Measurements from ENCODE around the gene SF3B6.

SF3B6 gene

DNA sequence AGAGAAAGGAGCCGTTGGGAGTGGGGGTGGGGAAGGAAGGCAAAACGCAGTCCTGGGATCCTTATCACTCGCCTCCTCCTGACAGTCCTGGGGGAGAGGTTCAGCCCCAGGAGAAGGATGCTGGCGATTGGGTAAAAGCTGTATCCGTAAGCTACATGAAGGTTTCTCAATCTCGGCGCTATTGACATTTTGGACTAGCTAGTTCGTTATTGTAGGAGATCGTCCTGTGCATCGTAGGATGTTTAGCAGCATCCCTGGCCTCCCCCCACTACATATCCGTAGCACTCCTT, 9.0 kb upstream of the SF3B6 start:
- peaks cover 35% of the 10 kb centered on the region for H3K4me1 Mint-ChIP-seq
- peak overlapping the region; percentile 98 to 99 (median 99) for H3K27ac Mint-ChIP-seq
- H3K36me3 Mint-ChIP-seq (ENCODE audit: low read depth): peaks cover 37% of the 10 kb centered on the region
- peak overlapping the region; percentile 90 to 96 (median 93) for H3K4me3 Mint-ChIP-seq
- H3K9me3 Mint-ChIP-seq: no peaks in the 10 kb centered on the region
- TF ChIP-seq, protein P1, sequence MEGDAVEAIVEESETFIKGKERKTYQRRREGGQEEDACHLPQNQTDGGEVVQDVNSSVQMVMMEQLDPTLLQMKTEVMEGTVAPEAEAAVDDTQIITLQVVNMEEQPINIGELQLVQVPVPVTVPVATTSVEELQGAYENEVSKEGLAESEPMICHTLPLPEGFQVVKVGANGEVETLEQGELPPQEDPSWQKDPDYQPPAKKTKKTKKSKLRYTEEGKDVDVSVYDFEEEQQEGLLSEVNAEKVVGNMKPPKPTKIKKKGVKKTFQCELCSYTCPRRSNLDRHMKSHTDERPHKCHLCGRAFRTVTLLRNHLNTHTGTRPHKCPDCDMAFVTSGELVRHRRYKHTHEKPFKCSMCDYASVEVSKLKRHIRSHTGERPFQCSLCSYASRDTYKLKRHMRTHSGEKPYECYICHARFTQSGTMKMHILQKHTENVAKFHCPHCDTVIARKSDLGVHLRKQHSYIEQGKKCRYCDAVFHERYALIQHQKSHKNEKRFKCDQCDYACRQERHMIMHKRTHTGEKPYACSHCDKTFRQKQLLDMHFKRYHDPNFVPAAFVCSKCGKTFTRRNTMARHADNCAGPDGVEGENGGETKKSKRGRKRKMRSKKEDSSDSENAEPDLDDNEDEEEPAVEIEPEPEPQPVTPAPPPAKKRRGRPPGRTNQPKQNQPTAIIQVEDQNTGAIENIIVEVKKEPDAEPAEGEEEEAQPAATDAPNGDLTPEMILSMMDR (IDR thresholded peaks at IDR 0.05; ENCODE audit: unreplicated experiment in 3 of 3): no peak
- H3K27me3 Mint-ChIP-seq (ENCODE audit: low read depth): no peaks in the 10 kb centered on the region

DNA sequence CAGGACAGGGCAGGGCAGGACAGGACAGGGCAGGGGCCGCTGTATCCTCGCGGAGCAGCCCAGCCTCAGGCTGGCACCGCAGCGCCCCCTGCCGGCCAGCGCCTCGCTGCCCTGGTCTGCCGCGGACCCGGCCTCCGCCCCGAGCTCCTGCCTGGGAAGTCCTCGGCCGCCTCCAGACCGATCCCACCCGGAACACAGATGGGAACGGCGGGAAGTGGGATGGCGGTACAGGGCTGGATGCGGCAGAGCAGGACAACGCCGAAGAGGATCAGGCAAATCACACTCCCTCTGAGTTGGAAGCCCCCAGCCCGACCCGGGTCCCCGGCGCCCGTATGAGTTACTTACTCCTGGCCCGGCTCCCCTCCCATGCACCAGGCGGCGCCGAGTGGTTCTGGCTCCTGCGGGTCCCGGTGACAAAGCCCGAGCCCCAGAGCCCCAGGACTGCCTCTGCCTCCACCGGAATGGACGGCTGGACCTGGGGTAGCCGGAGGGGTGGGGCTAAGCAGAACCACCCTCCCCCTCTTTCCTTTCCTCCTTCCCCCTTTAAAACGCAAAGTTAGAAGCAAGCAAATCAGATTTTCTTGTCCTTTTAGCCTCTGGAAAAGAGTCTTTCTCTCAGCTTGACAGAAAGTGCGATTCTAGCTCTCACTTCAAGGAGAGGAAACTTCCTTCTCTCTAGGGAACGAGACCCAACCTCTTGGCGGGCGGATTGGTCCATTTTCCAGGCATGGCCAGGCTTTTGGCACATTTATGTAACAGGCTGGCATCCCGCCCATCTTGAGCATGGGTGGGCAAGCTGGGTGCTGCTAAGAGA, 8.5 kb upstream of the SF3B6 start, which contains the start of gene TP53I3:
TP53I3 (minus strand) TSS at position 449 of the 814 bp plus-strand sequence. CDS start 508 bp downstream, outside the sequence.
- Mint-ChIP-seq H3K4me3 (peak within 1 kb of the TSS; percentile 90 to 96 (median 93)), H3K36me3 (ENCODE audit: low read depth) (peaks cover 42% of the 10 kb centered on the region), H3K27ac (peak within 1 kb of the TSS; percentile 98 to 99 (median 99)), H3K4me1 (peaks cover 35% of the 10 kb centered on the region), H3K27me3 (ENCODE audit: low read depth) (no peaks in the 10 kb centered on the region), H3K9me3 (no peaks in the 10 kb centered on the region)
- TF ChIP-seq, protein P1 (IDR thresholded peaks at IDR 0.05; ENCODE audit: unreplicated experiment in 3 of 3): peak; percentile 99

DNA sequence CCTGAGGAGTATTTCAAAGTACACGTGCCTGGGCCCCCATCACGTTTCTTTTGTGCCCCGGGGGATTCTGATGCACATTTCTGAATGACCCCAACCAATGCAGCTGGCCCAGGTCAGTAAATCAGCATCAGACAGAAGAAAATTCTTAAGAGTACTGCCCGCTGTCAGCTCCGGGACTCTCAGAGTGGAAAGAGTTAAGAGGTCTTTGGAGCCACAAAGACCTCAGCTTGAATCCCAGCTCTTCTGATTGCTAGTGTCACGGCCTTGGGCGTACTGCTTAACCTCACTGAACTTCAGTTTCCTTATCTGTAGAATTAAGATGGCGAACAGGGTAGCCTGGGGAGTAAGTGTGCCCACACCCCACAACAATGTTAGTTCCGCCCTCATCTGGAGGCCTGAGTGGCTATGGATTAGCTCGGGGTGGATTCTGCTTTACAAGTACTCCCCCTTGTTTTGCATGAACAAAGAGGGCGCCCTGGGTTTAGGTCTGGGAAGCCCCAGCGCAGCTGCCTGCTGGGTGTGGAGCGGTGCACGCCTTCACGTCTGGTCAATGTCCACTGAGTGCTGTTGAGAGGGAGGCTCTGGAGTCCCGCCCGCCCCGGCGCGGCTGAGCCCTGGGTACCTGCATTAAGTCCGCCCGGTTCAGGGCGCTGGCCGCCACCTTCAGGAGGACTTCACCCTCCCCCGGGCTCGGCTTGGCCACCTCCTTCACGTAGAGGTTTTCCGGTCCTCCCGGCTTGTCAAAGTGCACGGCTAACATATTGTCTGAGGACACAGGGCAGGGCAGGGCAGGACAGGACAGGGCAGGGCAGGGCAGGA, 7.7 kb upstream of the SF3B6 start:
- H3K4me3 Mint-ChIP-seq: peak overlapping the region; percentile 90 to 96 (median 93)
- TF ChIP-seq, protein P1 (IDR thresholded peaks at IDR 0.05; ENCODE audit: unreplicated experiment in 3 of 3): no peak
- H3K36me3 Mint-ChIP-seq (ENCODE audit: low read depth): peaks cover 39% of the 10 kb centered on the region
- no peaks in the 10 kb centered on the region for H3K27me3 Mint-ChIP-seq (ENCODE audit: low read depth)
- H3K9me3 Mint-ChIP-seq: no peaks in the 10 kb centered on the region
- H3K27ac Mint-ChIP-seq: peak overlapping the region; percentile 98 to 99 (median 99)
- H3K4me1 Mint-ChIP-seq: peaks cover 35% of the 10 kb centered on the region

DNA sequence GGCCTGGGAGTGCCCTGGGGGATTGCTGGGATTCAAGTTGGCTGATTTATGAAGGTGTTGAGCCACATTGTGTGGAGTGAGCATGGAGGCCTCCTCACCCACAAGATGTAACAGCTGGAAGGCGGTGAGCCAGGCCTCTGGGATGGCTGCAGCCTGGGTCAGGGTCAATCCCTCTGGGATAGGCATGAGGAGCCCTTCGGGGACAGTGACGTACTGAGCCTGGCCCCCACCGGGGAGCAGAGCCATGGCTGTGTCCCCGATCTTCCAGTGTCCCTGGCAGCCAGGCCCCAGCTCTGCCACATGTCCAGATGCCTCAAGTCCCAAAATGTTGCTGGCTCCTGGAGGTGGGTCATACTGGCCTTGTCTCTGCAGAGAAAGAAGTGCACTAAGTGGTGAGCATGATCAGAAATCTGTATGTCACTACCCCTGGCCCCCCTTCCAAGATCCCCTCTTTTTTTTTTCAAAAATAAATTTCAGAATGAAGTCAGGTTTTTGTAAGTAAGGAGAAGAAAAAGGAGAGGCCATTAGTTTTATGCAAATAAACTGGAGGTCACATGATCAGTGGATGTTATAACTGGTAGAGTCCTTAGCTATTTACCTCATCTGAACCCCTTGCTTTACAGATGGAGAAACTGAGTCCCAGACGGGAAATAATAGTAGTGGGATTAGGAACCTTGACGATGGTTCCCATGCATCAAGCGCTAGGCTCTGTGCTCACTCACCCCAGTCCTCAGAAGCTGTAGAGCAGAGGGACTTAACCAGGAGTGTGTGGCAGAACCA, 6.9 kb upstream of the SF3B6 start:
- peaks cover 3% of the 10 kb centered on the region for H3K27me3 Mint-ChIP-seq (ENCODE audit: low read depth)
- H3K36me3 Mint-ChIP-seq (ENCODE audit: low read depth): peaks cover 36% of the 10 kb centered on the region
- TF ChIP-seq, protein P1 (IDR thresholded peaks at IDR 0.05; ENCODE audit: unreplicated experiment in 3 of 3): no peak
- peak overlapping the region; percentile 90 to 96 (median 93) for H3K4me3 Mint-ChIP-seq
- peak overlapping the region; percentile 98 to 99 (median 99) for H3K27ac Mint-ChIP-seq
- peaks cover 37% of the 10 kb centered on the region for H3K4me1 Mint-ChIP-seq
- H3K9me3 Mint-ChIP-seq: no peaks in the 10 kb centered on the region

DNA sequence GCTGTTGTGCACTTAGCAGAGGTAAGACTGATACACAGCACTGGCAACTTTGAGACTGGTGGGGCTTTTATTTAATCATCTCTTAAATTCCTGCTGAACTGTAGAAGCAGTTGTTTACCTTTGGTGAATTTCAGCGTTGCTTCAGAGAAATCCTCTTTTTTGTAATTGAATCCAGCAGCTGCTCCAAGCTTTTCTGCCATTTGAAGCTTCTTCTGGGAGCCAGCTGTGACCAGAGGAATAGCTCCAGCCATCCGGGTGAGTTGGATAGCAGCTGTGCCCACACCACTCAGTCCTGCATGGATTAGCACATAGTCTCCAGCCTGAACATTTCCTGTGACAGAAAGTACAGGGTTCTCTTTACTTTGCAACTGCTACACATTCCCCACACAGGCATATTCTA, 4.6 kb upstream of the SF3B6 start:
- no peaks in the 10 kb centered on the region for H3K9me3 Mint-ChIP-seq
- H3K36me3 Mint-ChIP-seq (ENCODE audit: low read depth): peaks cover 36% of the 10 kb centered on the region
- H3K4me3 Mint-ChIP-seq: peak overlapping the region in 2 of 3 experiments; percentile 37 to 71
- H3K4me1 Mint-ChIP-seq: peaks cover 51% of the 10 kb centered on the region
- peak overlapping the region; percentile 79 to 92 (median 86) for H3K27ac Mint-ChIP-seq
- TF ChIP-seq, protein P1 (IDR thresholded peaks at IDR 0.05; ENCODE audit: unreplicated experiment in 3 of 3): no peak
- peaks cover 4% of the 10 kb centered on the region for H3K27me3 Mint-ChIP-seq (ENCODE audit: low read depth)

Measured in nephron (organoid).